A673 (cell line): ENCODE measurements around the gene LRRC42.

Experiments used
- EZH2 ChIP-seq: fragments of 200-600 bp; sonication (generic); IDR thresholded peaks from 2 replicates; pipeline ENCODE4 v1.6.1; 2017; ENCODE audit warnings: borderline replicate concordance, low read depth, mild to moderate bottlenecking, mixed read lengths, antibody characterized with exemption, low read length; ENCODE audit not compliant: poor library complexity, severe bottlenecking
- TF ChIP-seq, protein P1 (sequence below): fragments of 300-800, 200-600 bp; sonication (generic); conservative IDR thresholded peaks from 2 replicates; pipeline ENCODE4 v1.5.1; 2017; ENCODE audit warnings: low read depth, mild to moderate bottlenecking, antibody characterized with exemption, low read length, moderate library complexity, mixed read lengths

DNA sequence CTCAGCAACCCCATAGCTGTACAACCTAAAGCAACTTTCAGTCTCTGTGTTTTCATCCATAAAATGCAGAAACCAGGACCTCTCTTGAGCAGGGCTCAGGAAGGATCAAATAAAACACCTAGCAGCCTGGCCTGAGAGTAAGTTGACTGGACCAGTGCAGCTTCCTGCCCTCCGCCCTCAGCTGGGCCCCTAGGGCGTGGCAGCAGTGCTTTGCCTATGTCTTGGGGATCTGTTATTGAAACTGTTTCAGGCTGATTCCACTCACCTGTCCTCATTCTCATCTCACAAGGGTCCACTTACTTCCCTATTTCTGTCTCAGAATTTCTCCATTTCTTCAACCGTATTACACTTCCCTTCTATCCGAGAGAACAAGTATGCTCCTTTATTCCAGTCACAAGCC lies 17.3 kb downstream of the LRRC42 start:
- TF ChIP-seq, protein P1, sequence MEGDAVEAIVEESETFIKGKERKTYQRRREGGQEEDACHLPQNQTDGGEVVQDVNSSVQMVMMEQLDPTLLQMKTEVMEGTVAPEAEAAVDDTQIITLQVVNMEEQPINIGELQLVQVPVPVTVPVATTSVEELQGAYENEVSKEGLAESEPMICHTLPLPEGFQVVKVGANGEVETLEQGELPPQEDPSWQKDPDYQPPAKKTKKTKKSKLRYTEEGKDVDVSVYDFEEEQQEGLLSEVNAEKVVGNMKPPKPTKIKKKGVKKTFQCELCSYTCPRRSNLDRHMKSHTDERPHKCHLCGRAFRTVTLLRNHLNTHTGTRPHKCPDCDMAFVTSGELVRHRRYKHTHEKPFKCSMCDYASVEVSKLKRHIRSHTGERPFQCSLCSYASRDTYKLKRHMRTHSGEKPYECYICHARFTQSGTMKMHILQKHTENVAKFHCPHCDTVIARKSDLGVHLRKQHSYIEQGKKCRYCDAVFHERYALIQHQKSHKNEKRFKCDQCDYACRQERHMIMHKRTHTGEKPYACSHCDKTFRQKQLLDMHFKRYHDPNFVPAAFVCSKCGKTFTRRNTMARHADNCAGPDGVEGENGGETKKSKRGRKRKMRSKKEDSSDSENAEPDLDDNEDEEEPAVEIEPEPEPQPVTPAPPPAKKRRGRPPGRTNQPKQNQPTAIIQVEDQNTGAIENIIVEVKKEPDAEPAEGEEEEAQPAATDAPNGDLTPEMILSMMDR, result no peak
- TF ChIP-seq EZH2, result no peak
